HepG2 (cell line): ENCODE data around the gene FILIP1. TPM values are rescaled to one million over a fixed set of nuclear protein-coding genes. Genes with fewer than 3 reads are reported as not detected.

Experiments
- ATAC-seq: fragments of 200-7000 bp; cut with Tn5 transposase; 3 replicates; pipeline ENCODE4 v1.9.1; 2020; ENCODE audit warnings: mild to moderate bottlenecking, moderate library complexity
- BruUV-seq: library from RNA; stranded (reverse); fragments of 400-500 nt; replicated peaks from 2 replicates; lab custom pipeline; 2021; lab: Mats Ljungman, UMichigan
- CTCF ChIA-PET: fragments of 300-600 bp; formaldehyde crosslinking; extraction: SDS; loops from one replicate; lab custom pipeline; 2021; ENCODE audit warnings: low total read pairs, inconsistent platforms, low intra/inter-chr PET ratio; lab: Yijun Ruan, JAX
- POLR2A ChIA-PET: fragments of 350-600 bp; sonication (Branson Sonifier 250); formaldehyde crosslinking; loops from one replicate; lab custom pipeline; 2020; ENCODE audit warnings: antibody characterized with exemption, inconsistent platforms; lab: Yijun Ruan, JAX
- DNase-seq: peaks from one replicate; pipeline ENCODE4 v3.0.0-alpha.2; 2015; ENCODE audit warnings: low spot score
- FAIRE-seq: peaks from 3 replicates; lab custom pipeline; 2011; peaks lifted over from hg19 to GRCh38; lab: Jason Lieb, UNC
- H2AFZ ChIP-seq: one replicate; pipeline ENCODE4 v1.6.1; 2011; ENCODE audit warnings: low read length, inconsistent platforms
- H3K27ac ChIP-seq: fragments of 300-600 bp; 3 replicates; pipeline ENCODE4 v1.8.0; 2011; ENCODE audit warnings: mixed run types, mild to moderate bottlenecking, mixed read lengths, low read length, inconsistent platforms; ENCODE audit not compliant: insufficient read depth; ENCODE audit errors: extremely low read length
- H3K27me3 ChIP-seq, 2 experiments: fragments of 200-600 bp in 1 of 2; 2 replicates in 1 of 2; 3 replicates in 1 of 2; pipeline versions ENCODE4 v1.6.0 to v1.8.0; 2011; ENCODE audit warnings: low read length in 2 of 2, mild to moderate bottlenecking in 2 of 2, moderate library complexity in 2 of 2, inconsistent platforms in 1 of 2; ENCODE audit not compliant: insufficient read depth in 2 of 2, control insufficient read depth in 1 of 2
- H3K36me3 ChIP-seq, 2 experiments: fragments of 200-600 bp in 1 of 2; replicated peaks in 1 of 2; 2 replicates in 1 of 2; 3 replicates in 1 of 2; pipeline versions ENCODE4 v1.5.1 to v1.8.0; 2011; ENCODE audit warnings: low read length in 2 of 2, inconsistent platforms in 1 of 2; ENCODE audit not compliant: insufficient read depth in 2 of 2, control insufficient read depth in 1 of 2
- H3K4me1 ChIP-seq: 2 replicates; pipeline ENCODE4 v1.5.1; 2012; ENCODE audit warnings: low read length, inconsistent platforms; ENCODE audit not compliant: insufficient read depth
- H3K4me2 ChIP-seq: 2 replicates; pipeline ENCODE4 v1.6.0; 2011; ENCODE audit warnings: low read depth, low read length, inconsistent platforms
- H3K4me3 ChIP-seq, 3 experiments: fragments of 200-600 bp in 1 of 3; sonication (generic), shearing (Covaris generic) in 1 of 3; replicated peaks in 1 of 3; 2 replicates each; pipeline ENCODE4 v1.5.1; 2011 to 2016; ENCODE audit warnings: low read length in 3 of 3, inconsistent platforms in 2 of 3, low read depth in 2 of 3, mild to moderate bottlenecking in 2 of 3, control low read depth in 1 of 3, mixed read lengths in 1 of 3; ENCODE audit not compliant: insufficient read depth in 1 of 3
- H3K79me2 ChIP-seq: one replicate; pipeline ENCODE4 v1.6.1; 2011; ENCODE audit warnings: low read length, inconsistent platforms; ENCODE audit not compliant: insufficient read depth
- H3K9ac ChIP-seq: 2 replicates; pipeline ENCODE4 v1.6.0; 2011; ENCODE audit warnings: mild to moderate bottlenecking, low read depth, low read length, inconsistent platforms; ENCODE audit not compliant: insufficient read depth
- H3K9me3 ChIP-seq: 2 replicates; pipeline ENCODE4 v1.5.1; 2012; ENCODE audit warnings: mild to moderate bottlenecking, low read length
- H4K20me1 ChIP-seq: 2 replicates; pipeline ENCODE4 v1.6.0; 2011; ENCODE audit warnings: inconsistent platforms, mild to moderate bottlenecking, low read length, moderate library complexity; ENCODE audit not compliant: insufficient read depth
- AFF4 ChIP-seq: sonication (generic); formaldehyde crosslinking; IDR thresholded peaks from 2 replicates; pipeline ENCODE4 v1.4.0; 2020; ENCODE audit warnings: missing genetic modification reagents
- ATF3 ChIP-seq: sonication (generic); formaldehyde crosslinking; IDR thresholded peaks from 2 replicates; pipeline ENCODE4 v1.4.0; 2020; ENCODE audit warnings: missing genetic modification reagents
- NCOA2 ChIP-seq: sonication (generic); formaldehyde crosslinking; IDR thresholded peaks from 2 replicates; pipeline ENCODE4 v1.8.0; 2022; ENCODE audit warnings: inconsistent platforms
- PRDM10 ChIP-seq: sonication (generic); formaldehyde crosslinking; IDR thresholded peaks from 2 replicates; pipeline ENCODE4 v1.4.0; 2020; ENCODE audit warnings: low read depth, missing genetic modification reagents
- PREB ChIP-seq: sonication (generic); formaldehyde crosslinking; IDR thresholded peaks from 2 replicates; pipeline ENCODE4 v1.4.0; 2020; ENCODE audit warnings: missing genetic modification reagents
- SNAPC2 ChIP-seq: sonication (generic); formaldehyde crosslinking; IDR thresholded peaks from 2 replicates; pipeline ENCODE4 v1.8.1; 2022; ENCODE audit warnings: mild to moderate bottlenecking, missing genetic modification reagents
- SP2 ChIP-seq: sonication (generic); formaldehyde crosslinking; IDR thresholded peaks from 2 replicates; pipeline ENCODE4 v1.5.1; 2020; ENCODE audit warnings: mild to moderate bottlenecking, missing genetic modification reagents
- SPEN ChIP-seq: sonication (generic); formaldehyde crosslinking; IDR thresholded peaks from 2 replicates; pipeline ENCODE4 v1.5.1; 2020; ENCODE audit warnings: low read depth, mild to moderate bottlenecking, missing genetic modification reagents
- TEAD3 ChIP-seq: optimal IDR thresholded peaks from 2 replicates; pipeline ENCODE3; 2016; ENCODE audit warnings: borderline replicate concordance
- ZBTB2 ChIP-seq: sonication (generic); formaldehyde crosslinking; IDR thresholded peaks from 2 replicates; pipeline ENCODE4 v1.8.0; 2022; ENCODE audit warnings: low read depth, missing genetic modification reagents
- ZNF333 ChIP-seq: sonication (generic); formaldehyde crosslinking; IDR thresholded peaks from 2 replicates; pipeline ENCODE4 v1.4.0; 2020; ENCODE audit warnings: mild to moderate bottlenecking, missing genetic modification reagents, borderline replicate concordance
- ZNF792 ChIP-seq: IDR thresholded peaks from 2 replicates; pipeline ENCODE4 v1.6.1; 2016
- WGBS: methylation state at CpG from one replicate; pipeline ENCODE4 v1.1.6; 2017; ENCODE audit warnings: low lambda C conversion rate; 5-methylcytosine and 5-hydroxymethylcytosine counted together
- in situ Hi-C: cut with HindIII; loops from 2 replicates; pipeline ENCODE4 v1.10.0; 2017; ENCODE audit warnings: low pct_unique_long_range_greater_than_20kb; ENCODE audit not compliant: extremely low pct_ligation_motif_present
- intact Hi-C: fragments of 100-400 bp; cut with micrococcal nuclease; formaldehyde crosslinking; loops from one replicate; pipeline ENCODE4 v1.10.0; 2022; ENCODE audit not compliant: unreplicated experiment
- polyA plus RNA-seq, 8 experiments: library from polyadenylated mRNA; depleted of rRNA in 3 of 8; stranded (reverse) in 7 of 8; unstranded in 1 of 8; fragments of >200 nt; fragmentation: Illumina TruSeq in 4 of 8; extraction: Trizol in 4 of 8; gene quantifications; 2 replicates each; pipeline versions ENCODE4 v1.2.1 to v1.2.3, GENCODE V29; 2011 to 2016; ENCODE audit warnings: low read depth in 4 of 8, missing spikeins in 1 of 8, mixed read lengths in 1 of 8; ENCODE audit not compliant: insufficient read depth in 1 of 8
- total RNA-seq, 5 experiments: library from RNA; depleted of rRNA; stranded (reverse); fragments of >200 nt; fragmentation: Illumina TruSeq; extraction: Trizol; gene quantifications; 2 replicates each; pipeline ENCODE4 v1.2.3, GENCODE V29; 2016; ENCODE audit warnings: low read depth in 1 of 5

Gene FILIP1
- total and polyA plus RNA-seq, 2 of the 13 experiments (the other 11 are each of a cell fraction or from before 2014, with no cell fraction given) = not detected

GRCh38 chr6:75528423-75528822 lies 34.8 kb upstream of the FILIP1 start:
- DNase-seq (no peak), ATAC-seq (no peak), FAIRE-seq (no peak)
- WGBS = 0% methylated on average over 2 of the region's 2 CpGs
- no TSS peak for BruUV-seq
- H3K36me3 ChIP-seq = no peaks in the 10 kb centered on the region
- in situ Hi-C loops = loop anchor here (5.0 to 10.0 kb wide), 2 partner anchors 161 to 244 kb away; partner anchors contain the start of gene TMEM30A
- no peaks in the 10 kb centered on the region for H3K27me3 ChIP-seq
- ChIA-PET POLR2A (no interaction called here), CTCF (interaction anchor here (0.6 kb wide), 1 partner anchor 232 kb away, joined by 3 read pairs; no protein-coding TSS in a partner anchor)
- no peak overlapping the region for H3K4me2 ChIP-seq
- no peaks in the 10 kb centered on the region for H3K79me2 ChIP-seq
- intact Hi-C loops = no loop called here
- no peak overlapping the region for H3K27ac ChIP-seq
- H3K4me3 ChIP-seq = no peak overlapping the region
- H3K9me3 ChIP-seq = 0 out of 2 replicates have a peak, but pooled peaks cover 3% of the 10 kb centered on the region
- H2AFZ ChIP-seq = no peak overlapping the region
- H3K4me1 ChIP-seq = peaks cover 12% of the 10 kb centered on the region
- H4K20me1 ChIP-seq = no peaks in the 10 kb centered on the region
- H3K9ac ChIP-seq = no peak overlapping the region
- TF ChIP-seq ATF3 (CRISPR knock-in tag) (no peak), PRDM10 (no peak), ZNF792 (CRISPR knock-in tag) (no peak), PREB (no peak), SP2 (CRISPR knock-in tag) (no peak), TEAD3 (CRISPR knock-in tag) (no peak), NCOA2 (CRISPR knock-in tag) (no peak), ZNF333 (CRISPR knock-in tag) (no peak), AFF4 (CRISPR knock-in tag) (no peak), SNAPC2 (CRISPR knock-in tag) (no peak), SPEN (no peak), ZBTB2 (CRISPR knock-in tag) (no peak)
